Middle frontal gyrus (tissue), 1 donor: ENCODE data around the gene ENOX1.

Source experiments
- DNase-seq: peaks from one replicate; pipeline ENCODE4 v3.0.0-alpha.2; 2015; ENCODE audit warnings: low spot score; ENCODE audit errors: extremely low spot score

The ENOX1 gene

DNA sequence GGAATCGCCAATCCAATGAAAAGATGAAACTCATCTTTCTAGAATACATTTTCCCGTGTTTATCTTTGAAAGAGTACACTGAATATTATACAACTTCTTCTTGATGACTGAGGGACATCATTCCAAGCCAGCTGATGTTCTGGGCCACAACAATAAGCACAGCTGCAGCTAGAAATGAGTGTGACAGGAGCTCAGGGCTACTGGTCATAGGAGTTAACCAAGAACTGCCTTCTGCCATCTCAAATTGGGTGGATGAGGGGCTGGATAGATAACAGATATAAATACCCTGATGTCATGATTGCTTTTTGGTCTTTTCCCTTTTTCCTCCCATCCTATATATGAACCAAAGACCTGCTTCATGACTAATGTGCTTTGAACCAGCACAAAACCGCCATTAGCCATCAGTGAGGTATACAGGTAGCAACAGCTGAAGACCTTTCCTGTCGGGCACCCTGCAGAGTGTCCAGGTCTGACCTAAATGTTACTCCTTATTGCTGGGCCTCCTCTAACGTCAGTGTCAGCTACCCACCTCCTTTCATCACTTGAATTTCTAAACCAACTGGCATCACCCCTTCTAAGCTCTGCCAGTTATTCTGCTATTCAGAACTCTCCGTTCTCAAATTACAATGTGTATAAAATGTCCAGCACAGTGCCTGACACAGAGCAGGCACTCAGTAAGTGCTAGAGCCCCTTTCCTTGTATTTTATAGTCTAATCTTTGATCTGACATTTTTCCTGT lies 178.2 kb downstream of the ENOX1 start:
- DNase-seq = no peak

DNA sequence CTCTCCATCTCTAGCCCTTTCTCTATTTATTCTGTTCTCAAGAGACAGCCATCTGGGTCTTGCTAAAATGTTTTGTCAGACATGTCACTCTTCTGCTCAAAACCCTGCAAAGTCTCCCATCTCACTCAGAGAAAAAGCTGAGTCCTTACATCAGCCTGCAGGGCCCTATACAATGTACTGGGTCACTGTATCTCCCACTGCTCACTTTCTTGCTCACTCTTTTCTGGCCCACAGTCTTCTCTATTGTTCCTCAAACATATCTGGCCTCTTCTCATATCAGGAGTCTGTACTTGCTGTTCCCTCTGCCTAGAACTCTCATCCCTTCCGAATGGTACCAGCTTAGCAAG lies 189.2 kb downstream of the ENOX1 start:
- DNase-seq = no peak

DNA sequence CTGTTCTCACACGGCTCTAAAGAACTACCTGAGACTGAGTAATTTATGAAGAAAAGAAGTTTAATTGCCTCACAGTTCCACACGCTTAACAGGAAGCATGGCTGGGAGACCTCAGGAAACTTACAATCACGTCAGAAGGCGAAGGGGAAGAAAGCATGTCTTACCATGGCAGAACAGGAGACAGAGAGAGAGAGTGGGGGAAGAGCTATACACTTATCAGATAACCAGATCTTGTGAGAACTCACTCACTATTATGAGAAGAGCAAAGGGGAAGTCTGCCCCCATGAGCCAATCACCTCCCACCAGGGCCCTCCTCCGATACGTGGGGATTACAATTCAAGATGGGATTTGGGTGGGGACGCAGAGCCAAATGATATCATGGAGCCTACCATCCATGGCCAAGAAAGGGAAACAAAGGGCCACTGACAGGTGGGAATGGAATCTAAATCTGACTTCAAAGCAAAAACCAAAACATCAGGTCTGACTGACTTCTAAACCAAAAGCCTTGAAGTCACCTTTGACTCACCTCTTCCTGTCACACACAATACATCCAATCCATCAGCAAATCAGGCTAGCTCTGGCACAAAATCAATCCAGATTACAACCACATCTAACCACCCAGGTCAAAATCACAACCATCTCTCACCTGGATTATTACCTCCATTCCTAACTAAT lies 189.7 kb downstream of the ENOX1 start:
- no peak for DNase-seq

DNA sequence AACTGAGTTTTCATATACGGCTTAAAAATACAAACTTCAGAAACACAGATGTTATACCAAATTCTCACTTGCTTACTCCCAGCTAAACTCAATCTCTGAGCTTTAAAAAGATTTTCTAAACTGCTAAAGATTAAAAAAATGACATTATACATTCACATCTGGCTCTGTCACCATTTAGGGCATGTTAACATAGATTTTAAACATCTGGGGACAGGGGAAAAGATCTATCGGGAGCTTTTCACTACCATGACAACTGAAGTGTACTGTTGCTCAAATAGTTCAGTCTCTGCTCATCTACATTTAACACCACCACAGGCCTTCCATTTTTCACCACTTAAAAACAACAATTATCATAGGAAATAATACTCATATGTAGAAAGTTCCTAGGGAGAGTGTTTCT lies 190.8 kb downstream of the ENOX1 start:
- no peak for DNase-seq

DNA sequence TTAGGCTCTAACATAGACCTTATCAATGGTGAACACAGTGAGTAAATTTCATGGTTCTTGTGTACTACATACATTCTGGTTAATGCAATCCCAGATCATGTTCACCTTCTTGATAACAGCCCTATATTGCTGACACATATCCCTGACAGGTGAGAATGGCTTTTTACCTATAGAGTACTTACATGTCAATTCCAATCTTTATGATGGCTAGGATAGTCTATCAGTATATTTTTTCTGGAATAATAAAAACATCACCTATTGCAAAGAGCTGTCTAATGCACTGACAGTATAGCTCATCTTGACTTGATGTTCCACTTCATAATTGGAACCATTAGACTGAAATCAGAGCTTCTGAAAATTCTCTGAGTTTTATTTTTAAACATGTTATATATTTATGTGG lies 199.4 kb downstream of the ENOX1 start:
- no peak for DNase-seq

DNA sequence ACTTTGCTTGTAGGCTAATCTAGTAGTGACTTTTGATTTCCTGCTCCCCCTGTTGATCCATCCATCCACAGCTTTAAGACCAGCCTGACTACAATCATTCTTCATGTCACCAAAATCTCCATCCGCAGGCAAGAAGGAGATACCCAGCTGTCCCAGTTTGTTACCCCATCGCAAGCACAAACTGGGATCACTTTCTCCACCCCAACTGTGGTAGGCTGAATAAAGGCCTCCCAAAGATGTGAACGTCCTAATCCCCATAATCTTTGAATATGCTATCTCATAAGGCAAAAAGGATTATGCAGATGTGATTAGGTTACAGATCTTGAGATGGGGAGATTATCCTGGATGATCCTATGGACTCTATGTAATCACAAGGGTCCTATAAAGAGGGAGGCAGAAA lies 202.0 kb downstream of the ENOX1 start:
- DNase-seq = no peak

DNA sequence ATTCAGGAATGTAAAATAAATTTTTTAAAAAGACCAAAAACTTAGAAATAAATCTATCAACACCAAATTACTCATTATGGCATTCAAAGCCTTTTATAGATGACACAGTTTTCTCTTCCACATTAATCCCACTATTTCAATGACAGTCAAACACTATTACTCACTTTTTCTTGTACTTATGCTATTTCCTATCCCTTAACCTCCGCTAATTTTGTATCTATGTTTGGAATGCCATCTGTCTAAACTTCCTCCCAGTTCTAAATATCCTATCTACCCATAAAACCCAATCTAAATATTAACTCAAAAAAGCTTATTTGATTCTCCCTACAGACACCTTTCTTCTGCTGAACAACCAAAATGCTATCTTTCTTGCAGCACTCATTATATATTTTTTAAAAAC lies 203.5 kb downstream of the ENOX1 start:
- DNase-seq = no peak

DNA sequence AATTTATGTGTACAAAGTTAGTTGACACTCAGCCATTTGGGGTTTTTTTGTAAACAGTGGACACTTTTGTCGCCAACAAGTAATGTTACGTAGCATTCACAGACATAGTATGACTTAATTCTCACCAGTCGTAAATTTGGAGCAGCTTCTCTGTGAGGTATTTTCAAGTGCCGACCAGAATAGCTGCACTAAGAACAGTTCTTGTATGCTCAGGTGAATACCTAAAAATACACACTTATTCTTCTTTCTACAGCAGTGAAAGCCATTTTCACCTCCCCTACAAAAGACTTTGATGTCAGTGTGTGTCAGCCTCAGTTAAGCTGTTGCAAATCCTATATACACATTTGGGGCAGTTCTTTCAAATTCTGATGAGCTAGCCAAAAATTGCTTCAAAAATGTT lies 206.5 kb downstream of the ENOX1 start:
- no peak for DNase-seq

DNA sequence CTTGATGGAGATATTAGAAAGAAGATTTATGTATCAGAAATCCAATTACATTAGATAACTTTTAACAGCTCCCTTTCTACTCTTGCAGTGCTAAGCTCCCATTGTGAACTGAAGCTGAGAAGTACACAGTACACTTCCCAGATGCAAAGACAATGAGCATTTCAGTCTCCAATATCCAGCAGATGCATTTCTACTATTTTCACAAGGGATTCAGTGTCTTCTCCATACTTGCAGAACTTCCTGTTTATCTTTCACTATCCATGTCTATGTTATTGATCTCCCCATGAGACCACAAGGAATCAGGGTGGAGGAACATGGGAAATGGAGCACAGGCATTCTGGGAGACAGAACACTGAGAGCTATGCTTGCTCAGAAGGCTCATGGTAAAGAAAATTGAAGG lies 207.5 kb downstream of the ENOX1 start:
- DNase-seq = no peak

DNA sequence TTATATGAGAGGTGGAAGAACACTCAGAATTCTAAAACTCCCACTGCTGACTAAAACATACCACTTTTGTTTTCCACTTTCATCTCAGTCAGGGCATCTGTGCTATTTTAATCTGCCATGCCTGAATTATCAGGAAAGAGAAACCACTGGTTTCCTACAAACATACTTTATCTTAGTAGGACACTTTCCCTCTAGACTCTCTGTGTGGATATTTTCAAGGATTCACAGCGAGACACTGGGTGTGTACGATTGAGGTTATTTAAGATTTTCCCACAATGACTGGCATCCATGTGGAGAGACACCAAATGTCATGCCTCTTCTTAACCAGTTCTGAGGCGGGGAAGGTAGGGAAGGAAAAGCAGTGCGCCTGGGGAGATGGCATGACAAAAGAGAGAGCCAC lies 212.2 kb downstream of the ENOX1 start:
- no peak for DNase-seq

DNA sequence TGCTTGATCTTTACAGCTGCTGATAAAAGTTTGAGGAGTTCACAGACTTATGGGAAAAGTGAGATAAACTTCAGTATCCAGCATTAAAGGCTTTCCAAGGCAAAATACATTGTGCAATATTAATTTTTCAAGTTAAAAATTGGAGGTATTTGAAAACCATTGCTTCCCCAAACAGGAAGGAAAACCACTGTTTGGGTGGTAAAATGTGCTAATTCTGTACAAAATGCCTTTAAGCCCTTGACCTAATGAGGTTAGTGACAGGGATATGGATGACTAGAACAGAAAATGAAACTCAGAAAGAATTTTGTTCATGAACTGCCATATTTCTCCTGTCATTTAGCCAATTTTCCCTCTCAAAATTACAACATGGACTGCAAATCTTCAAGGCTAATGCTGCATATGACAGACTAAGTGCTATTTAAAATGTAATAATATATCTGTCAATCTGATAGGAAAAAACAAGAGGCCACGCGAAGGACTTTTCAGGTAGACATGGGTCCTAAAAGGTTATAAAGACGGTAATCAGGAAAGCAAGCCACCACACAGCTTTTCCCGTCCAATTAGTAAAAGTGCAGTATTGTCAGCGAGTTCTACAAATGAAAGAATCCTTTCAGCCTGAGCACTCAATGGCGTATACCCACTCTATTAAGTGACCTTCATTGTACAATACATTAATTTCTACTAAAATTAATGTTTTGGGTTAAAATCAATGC lies 212.8 kb downstream of the ENOX1 start:
- DNase-seq = no peak

DNA sequence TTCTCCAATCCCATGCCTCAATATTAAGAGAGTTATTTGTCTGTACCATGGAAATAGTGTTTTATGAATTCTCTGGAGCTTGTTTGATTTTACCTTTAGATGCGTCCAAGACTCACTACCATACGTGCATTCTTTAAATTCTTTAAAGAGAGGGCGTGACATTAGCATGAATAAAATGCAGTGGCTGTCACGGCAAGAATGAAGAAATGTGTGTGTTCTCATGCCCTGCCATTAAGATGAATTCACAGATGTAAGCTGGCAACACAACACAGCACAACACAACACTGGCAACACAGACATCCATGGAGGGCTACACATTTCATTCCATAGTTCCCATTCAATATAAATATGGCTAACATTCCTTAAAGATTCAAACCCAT lies 213.4 kb downstream of the ENOX1 start:
- DNase-seq = no peak

DNA sequence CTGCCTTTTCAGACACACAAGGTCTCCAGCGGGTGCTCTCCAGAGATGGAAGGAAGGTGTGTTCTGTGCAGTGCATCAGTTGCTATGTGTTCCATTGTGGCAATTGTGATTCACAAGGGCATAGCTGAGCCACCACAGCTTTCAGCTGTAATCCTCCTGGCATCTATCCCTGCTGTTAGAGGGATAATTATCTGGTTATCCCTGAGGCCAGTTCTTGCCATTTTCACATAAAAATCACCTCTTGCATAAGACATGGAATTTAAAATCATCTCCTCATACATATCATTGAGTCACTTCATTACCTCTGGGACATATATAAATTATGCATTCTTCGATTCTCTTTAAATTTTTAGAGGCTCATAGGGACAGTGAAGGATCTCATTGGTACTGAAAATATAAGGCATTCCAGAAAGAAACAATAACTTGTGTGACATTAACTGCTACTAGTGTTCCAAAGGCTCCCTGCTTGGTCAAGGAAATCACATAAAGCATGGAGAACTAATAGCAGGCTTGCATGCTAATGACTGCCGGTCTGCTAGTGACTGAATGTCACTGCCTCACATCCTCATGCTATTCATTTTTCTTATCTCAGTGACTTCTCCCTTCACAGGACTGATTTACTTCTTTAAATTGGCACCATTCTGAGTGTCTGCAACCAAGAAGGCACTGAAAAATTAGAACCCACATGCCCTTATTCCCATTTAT lies 214.0 kb downstream of the ENOX1 start:
- DNase-seq = no peak

DNA sequence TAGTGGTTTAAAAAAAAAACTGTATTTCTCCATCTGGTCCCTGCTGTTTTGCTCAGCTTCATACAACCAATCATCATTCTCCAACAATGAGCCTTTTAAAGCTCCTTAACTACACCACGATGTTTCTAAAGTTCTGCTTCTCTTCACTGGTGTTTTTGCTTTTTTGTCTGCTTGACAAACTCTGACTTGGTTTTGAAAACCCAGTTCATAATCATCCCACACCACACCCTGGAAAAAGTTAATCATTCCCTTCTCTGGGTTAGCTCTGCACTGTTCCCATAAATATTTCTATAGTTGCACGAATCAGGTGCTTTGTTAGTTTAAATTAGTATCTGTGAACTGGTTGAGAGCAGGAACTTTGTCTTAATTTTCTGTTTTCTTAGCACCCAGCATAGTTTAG lies 217.1 kb downstream of the ENOX1 start:
- DNase-seq = no peak

DNA sequence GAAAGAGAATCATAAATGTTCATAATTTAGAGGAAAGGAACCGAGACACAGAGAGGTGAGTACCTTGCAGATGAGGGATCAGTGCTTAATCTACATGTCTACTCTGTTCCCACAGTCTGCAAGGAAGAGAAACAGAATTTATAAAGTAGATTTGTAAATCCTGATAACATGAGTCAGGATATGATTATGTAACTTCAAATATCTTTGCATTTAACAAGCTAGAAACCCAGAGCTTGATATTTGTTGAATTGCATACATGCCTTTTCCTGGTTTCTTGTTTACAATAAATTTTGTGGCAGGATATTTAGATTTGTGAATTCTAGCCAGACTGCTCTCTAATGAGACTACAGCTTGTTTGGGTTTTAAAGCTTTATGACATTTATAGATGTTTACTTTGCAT lies 219.2 kb downstream of the ENOX1 start:
- DNase-seq = no peak

DNA sequence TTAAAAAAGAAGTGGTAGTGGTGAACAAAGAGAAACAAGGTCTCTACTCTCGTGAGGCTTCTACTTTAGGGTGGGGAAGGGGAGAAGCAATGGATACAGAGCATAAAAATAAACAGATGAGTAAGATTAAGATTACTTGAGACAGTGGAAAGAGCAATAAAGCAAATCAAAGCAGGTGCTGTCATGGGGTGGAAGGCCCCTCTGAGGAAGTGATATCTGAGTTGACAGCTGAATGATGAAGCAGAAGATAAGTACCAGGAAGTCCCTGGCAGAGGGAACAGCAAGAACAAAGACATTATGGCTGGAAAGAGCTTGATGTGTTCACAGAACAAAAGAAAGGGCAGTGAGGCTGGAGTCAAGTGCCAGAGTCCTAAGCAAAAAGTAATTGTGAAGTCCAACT lies 221.8 kb downstream of the ENOX1 start:
- no peak for DNase-seq

DNA sequence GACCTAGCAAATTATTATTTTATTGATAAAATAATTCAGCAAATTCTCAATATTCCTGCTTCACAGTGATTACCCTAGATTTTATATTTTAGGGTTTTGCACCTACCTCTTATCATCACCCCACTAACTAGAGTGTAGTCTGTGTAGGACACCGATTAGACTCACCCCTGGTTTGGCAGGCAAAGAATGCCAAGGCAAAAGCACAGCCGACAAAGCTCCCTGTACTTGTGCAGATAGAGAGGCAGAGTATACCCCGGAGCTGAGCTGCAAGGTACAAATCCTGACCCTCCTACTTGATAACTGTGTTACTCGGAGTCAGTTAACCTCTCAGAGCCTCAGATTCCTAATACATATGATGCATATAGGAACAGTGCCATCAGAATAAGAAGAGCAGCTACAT lies 225.7 kb downstream of the ENOX1 start:
- DNase-seq = no peak

DNA sequence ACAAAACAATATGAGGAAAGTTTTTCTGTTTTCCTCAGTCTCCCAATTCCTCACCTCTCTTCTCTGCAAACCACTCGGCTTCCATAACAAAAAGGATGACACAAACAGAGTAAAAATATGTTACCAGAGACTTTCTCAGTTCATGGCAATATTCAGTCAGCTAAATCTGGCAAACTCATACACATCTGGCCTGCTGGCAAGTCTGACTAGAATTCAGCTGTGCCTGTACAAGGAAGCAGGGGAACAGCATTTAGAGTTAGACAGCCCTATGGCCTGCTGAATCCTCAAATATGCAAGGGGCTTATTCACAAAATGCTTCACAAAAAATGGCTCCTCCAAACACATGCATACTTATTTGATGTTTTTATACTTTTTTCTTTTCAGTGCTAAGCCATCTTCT lies 227.8 kb downstream of the ENOX1 start:
- no peak for DNase-seq

DNA sequence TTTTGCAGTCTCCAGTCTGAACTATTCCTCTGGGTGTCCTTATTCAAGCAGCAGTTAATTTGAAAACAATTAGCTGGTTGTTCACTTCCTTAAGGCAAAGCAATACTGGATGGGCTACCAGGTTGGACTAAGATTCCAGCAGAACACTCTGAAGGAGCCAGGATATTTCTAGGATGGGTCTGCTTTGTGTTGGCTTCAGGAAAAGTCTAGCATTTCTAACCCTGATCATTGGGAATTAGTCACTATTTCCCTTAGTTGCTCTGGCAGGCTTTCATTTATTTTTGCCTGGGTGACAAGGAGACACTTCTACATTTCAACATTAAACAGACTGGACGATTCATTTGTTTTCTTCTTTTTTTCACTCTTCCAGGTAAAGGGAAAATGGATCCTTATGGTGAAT lies 228.4 kb downstream of the ENOX1 start:
- DNase-seq = no peak

DNA sequence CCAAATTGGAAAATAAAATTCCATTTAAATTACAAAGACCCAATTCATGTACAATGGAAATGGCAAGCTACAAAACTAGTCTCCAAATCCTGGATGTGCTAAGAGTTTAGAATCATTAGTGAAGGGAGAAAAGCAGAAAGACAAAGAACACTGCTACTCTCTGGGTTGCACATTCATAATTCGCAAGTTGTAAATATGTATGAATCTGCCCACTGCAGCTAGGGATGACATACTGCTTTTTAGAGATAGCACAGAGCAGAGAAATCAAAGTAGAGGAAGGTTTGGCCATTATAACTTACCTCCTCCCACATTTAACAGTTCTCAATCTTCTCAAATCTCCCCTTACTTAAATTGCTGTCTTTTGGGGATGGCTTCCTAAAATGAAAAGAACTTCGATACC lies 231.1 kb downstream of the ENOX1 start:
- DNase-seq = no peak

DNA sequence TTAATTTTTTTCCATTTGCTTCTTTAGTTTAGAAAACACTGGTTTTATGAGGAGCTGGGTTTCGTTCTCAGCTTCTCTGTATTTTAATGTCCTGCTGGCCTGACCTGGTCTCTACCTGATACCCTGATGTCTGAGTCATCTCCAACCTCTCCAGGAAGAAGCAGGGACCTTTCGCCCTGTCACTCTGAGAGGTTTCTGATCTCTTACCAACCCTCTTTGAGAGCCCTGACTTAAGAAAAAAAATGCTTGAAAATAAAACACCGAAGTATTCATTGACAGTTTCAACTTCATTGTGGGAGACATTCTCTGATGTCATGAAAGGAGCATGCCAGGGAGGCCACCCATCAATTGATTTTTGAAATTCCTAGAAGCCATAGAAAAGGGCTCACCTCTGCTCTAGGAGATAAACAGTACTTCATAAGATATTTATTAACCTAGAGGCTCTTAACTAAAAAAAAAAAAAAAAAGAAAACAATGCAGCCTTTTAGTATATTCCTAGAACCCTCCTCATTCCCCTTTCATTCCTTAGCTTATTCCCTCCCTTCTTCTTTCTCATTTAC lies 234.8 kb downstream of the ENOX1 start:
- no peak for DNase-seq

DNA sequence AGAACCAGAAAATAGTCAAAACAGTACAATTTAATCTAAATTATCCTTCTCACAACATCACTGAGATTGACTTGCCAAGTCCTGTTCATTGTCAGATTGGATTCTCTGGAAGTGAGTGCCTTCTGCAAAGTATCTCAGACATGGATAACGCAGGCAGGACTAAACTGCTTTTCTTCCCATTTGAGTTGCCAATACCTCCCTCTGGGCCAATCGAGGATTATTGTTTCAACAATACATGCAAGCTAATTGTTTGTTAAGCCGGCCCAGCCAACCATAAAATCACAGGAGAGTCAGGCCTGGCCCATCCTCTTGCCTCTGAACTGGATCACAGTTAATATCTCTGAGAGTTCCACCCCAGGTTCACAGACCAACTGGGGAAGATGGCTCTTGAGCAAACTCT lies 240.0 kb downstream of the ENOX1 start:
- DNase-seq = no peak
